COR-L47 (cell line): ENCODE data around the gene MGAT3.

Experiments
- DNase-seq: peaks from one replicate; lab custom pipeline; 2025; lab: John Stamatoyannopoulos, UW

Gene MGAT3

DNA sequence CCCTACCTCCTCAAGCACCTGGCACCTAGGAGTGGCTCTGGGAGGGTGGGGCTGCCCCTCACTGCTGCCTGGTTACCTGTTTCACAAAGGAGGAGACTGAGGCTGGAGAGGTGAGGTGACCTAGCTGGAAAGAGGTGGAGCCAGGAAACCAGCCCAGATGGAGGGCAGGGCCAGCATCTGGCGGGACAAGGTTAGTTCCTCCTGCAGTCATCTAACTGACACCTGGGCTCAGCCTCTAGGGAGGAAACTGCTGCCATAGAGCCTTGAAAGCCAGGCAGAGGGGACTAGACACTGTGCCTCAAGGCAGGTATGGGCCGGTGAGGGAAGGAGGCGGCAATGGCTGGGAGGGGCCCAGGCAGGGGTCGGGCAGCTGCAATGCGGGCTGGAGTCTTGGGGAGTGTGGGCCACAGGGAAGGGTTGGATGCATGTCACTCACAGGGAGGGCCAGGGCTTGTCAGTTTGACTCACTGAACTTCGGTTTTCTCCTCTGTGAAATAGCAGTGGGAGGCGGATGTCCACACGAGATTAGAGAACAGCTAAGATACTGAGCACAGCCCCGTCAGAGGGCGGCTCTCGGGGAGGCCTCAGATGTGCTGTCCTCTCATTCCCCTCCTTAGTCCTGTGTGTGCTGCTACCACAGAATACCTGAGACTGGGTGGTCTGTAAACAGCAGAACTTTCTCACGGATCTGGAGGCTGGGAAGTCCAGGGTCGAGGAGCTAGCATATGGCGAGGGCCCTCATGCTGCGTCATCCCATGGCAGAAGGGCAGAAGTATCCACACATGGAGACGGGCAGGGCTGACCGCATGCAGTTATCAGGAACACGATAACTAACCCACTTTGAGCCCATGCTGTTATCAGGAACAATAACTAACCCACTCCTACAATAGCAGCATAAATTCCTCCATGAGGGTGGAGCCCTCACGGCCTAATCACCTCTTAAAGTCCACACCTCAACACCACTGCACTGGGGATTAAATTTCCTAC lies 16.1 kb downstream of the MGAT3 start:
- DNase-seq: no peak

DNA sequence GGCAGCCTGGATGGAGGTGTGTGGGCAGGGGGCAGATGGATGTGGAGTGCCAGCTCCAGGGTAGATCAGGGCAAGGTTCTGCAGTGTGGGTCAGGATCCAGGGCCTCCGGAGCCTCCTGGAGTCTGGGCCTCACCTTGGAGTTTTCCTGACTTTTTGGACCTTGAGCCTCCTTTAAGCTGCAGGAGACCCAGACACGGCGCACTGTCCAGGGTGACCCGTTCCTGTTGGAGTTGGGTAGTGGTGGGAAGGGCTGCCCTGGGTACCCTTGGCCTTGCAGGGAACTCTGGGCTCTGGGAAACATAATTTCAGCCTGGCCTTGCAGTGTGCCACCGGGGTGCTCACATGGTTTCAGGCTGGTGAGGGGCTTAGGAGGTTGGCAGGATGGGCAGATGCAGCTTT lies 17.0 kb downstream of the MGAT3 start:
- no peak for DNase-seq

- no peak for DNase-seq
Measured at GRCh38 chr22:39474351-39475111, 17.7 kb downstream of the MGAT3 start.

DNA sequence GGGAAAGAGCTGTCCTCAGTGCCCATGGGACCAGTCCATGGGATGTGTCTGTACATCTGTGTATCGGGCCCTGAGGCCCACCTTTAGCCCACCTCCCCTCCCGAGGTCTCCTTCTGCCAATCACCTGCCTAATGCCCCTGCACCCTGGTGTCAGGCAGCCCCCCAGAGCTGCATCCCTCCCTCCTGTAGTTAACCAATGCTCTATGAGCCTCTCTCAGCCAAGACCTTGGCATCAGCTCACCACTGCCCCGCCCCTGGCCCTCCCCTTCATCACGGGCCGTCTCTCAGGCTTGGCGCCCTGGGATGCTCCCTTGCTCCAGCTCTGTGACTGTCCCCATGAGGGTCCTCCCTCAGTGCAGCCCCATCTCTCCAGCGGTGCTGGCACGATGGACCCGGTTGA lies 18.5 kb downstream of the MGAT3 start:
- DNase-seq: no peak

DNA sequence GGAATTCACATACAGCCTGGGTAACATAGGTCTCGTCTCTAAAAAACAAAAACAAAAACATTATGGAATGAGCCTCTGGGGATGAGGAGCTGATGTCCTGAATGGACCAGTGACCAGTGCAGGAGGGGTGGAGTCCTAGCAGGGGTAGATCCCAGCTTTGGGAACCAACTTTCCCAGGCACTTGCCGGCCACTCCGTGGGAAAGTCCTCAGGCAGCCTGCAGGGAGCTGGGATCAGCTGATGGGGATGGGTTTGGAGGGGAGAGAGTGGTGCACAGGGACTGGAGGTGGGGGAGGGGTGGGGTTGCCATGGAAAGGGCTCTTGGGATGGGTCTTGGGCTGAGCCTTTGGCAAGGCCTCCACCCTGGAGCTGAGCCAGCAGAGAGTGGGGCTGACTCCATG lies 19.1 kb downstream of the MGAT3 start:
- DNase-seq: no peak

GRCh38 chr22:39476664-39477063 lies 19.9 kb downstream of the MGAT3 start:
- DNase-seq: no peak

DNA sequence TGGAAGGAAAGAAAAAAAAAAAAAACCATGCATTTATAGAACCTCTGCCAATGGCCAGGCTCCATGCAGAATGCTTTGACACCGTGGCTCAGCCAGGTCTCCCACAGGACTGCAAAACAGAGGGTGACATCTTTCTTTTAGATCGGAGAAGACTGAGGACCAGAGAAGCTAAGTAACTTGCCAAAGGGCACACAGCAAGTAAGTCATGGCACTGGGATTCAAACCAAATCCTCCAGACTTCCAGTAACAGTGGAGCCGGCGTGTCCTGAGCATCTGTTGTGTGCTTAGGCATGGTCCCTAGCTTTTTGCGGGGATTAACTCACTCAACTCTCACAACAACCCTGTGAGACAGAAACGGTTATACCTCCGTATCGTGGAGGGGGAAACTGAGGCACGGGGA lies 20.7 kb downstream of the MGAT3 start:
- DNase-seq: no peak

DNA sequence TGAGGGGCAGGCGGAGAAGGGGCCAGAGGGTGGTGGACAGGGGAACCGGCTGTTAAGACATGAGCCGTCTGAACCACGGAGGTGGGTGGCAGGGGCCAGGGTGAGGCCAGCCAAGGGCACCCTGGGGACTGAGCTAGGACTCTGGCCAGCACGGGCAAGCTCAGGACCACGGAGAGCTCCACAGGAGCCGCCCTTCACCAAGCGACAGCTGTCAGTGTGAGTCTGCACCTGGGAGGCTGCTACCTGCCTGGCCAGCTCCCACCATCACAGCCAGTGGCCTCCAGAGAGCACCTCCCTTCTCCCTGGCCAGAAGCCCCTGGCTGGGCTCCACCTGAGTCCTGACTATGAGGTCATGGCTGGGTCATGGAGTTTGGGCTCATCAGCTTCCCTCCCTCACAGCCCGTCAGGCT lies 21.6 kb downstream of the MGAT3 start:
- no peak for DNase-seq

GRCh38 chr22:39479254-39479653 lies 22.4 kb downstream of the MGAT3 start:
- no peak for DNase-seq

DNA sequence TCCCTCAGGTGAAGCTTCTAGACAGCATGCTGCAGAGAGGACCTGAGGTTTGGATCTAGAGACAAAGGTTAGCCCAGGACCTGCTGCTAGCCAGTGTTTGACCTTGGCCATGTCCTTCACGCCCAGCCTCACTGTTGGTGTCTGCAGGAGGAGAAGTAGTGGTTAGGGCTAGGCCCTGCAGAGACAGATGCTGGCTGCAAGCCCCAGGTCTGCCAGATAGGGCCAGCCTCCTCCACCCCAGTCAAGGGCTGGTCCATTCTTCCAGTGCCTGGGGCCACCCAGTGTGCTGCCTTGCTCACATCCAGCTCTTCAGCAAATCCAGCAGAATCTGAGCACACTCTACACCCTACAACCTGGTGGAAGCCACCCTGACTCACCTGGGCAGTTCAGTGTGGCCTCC lies 23.7 kb downstream of the MGAT3 start:
- no peak for DNase-seq

- no peak for DNase-seq
Measured at GRCh38 chr22:39481054-39481453, 24.2 kb downstream of the MGAT3 start.

- DNase-seq: no peak
Measured at GRCh38 chr22:39481595-39481994, 24.8 kb downstream of the MGAT3 start.

- DNase-seq: no peak
Measured at GRCh38 chr22:39482768-39483167, 26.0 kb downstream of the MGAT3 start.

GRCh38 chr22:39486951-39487825 lies 30.4 kb downstream of the MGAT3 start:
- DNase-seq: no peak

DNA sequence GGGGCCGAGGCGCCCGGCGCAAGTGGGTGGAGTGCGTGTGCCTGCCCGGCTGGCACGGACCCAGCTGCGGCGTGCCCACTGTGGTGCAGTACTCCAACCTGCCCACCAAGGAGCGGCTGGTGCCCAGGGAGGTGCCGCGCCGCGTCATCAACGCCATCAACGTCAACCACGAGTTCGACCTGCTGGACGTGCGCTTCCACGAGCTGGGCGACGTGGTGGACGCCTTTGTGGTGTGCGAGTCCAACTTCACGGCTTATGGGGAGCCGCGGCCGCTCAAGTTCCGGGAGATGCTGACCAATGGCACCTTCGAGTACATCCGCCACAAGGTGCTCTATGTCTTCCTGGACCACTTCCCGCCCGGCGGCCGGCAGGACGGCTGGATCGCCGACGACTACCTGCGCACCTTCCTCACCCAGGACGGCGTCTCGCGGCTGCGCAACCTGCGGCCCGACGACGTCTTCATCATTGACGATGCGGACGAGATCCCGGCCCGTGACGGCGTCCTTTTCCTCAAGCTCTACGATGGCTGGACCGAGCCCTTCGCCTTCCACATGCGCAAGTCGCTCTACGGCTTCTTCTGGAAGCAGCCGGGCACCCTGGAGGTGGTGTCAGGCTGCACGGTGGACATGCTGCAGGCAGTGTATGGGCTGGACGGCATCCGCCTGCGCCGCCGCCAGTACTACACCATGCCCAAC lies 31.2 kb downstream of the MGAT3 start:
- DNase-seq: no peak

- DNase-seq: no peak
Measured at GRCh38 chr22:39488563-39489083, 31.8 kb downstream of the MGAT3 start.

DNA sequence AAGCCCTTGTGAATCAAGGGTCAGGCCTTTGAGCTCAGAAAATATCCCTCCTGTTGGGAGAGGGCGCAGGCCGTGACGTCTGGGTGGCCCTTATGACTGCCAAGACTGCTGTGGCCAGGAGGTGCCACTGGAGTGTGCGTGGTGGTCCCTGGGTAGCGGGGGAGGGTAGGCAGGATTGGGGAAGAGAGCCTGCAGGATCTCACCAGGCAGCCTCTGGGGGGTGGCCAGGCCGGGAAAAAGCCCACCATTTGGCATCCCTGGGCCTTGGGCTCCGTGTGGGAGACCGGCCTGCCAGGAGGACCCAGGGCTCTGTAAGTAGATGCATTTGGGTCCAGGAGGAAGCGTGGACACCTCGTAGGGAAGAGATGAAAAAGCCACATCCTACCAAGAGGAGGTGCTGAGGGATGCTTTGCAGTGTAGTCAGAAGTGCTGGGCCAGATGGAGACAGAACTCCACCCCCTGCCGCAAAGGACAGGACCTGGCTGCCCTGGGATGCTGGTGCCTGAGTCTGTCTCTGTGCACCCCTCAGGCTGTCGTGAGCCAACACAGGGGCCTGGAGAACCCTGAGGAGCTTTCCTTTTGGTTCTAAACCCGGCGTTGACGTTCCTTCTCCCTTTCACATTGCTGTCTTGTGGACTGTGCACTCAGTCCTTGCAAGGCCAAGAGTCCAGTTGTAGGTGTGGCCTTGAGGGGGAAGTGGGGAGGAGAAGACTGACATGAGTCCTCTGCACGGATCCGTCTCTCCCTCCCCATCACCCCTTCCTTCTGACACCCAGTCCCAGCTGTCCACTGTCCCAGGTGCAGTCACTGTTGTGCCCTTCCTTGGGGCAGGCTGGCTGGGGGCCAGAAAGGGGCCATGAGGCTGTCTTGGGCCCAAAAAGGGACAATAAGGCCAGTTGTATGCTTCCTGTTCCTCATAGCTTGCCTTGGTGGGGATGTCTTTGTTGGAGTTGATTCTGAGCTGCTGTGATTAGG lies 32.6 kb downstream of the MGAT3 start:
- no peak for DNase-seq

DNA sequence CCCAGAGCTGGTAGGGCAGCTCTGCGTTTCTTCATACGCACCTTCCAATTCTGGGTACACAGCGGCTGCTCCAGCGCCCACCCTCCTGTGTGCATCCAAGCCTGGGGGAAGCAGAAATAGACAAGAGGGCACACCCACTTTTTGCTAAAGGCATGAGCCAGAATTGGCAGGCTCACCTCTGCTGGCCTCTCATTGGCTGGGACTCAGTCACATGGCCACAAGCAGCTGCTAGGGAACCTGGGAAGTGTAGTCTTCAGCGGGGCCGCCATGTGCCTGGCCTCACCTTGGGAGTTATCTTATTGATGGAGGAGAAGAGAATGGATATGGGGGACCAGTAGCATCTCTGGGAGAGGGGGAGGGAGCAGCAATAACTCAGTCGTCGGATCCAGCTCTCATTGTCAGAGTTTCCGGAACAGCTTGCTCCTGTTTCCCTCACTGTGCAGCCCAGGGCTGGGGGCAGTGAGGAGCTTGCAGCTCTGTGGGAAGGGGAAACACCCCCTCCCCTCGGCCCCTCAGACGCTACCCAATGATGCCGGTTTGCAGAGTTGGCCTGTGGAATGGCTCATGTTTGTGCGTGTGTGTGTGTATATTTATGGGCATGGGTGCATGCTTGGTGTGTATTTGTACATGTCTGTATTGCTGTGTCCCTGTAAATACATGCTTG lies 33.5 kb downstream of the MGAT3 start:
- peak; percentile 84 for DNase-seq

- no peak for DNase-seq
Measured at GRCh38 chr22:39490966-39491680, 34.3 kb downstream of the MGAT3 start.
